HCT116 (cell line): ENCODE results near the gene IL1RAPL1.

Experiments
- CTCF ChIP-seq, 3 experiments: fragments of 200-600 bp in 1 of 3; sonication (generic) in 1 of 3; IDR thresholded peaks in 2 of 3; conservative IDR thresholded peaks in 1 of 3; 2 replicates each; pipeline ENCODE4 v1.5.1; 2012 to 2017; ENCODE audit warnings: low read depth in 2 of 3, low read length in 2 of 3, antibody characterized with exemption in 1 of 3, borderline replicate concordance in 1 of 3, control low read depth in 1 of 3, mild to moderate bottlenecking in 1 of 3, mixed read lengths in 1 of 3, mixed run types in 1 of 3, moderate library complexity in 1 of 3; ENCODE audit not compliant: insufficient read depth in 1 of 3
- EZH2phosphoT487 ChIP-seq: fragments of 200-600 bp; IDR thresholded peaks from 2 replicates; pipeline ENCODE4 v1.6.1; 2018; ENCODE audit warnings: antibody characterized with exemption, borderline replicate concordance
- POLR2A ChIP-seq: IDR thresholded peaks from 2 replicates; pipeline ENCODE4 v1.7.0; 2011; ENCODE audit warnings: borderline replicate concordance; ENCODE audit not compliant: insufficient read depth, insufficient read length; ENCODE audit errors: extremely low read depth
- TCF7L2 ChIP-seq: IDR thresholded peaks from 2 replicates; pipeline ENCODE4 v1.7.0; 2011; ENCODE audit warnings: borderline replicate concordance, inconsistent platforms; ENCODE audit not compliant: insufficient read depth, insufficient read length; ENCODE audit errors: extremely low read depth
- ZNF274 ChIP-seq: fragments of 200-500 bp; sonication (Bioruptor generic); IDR thresholded peaks from 2 replicates; pipeline ENCODE4 v1.6.1; 2014; ENCODE audit warnings: mild to moderate bottlenecking, low read depth, low read length, inconsistent platforms

- TF ChIP-seq CTCF (IDR thresholded peaks at IDR 0.05 in 2 of 3, conservative IDR thresholded peaks at IDR 0.05 in 1 of 3; ENCODE audit: borderline replicate concordance in 1 of 3, insufficient read depth in 1 of 3, low read depth in 2 of 3, low read length in 2 of 3) (no peak), EZH2phosphoT487 (no peak), TCF7L2 (no peak), POLR2A (no peak), ZNF274 (no peak)
Measured at GRCh38 chrX:29023207-29023606, 436.0 kb downstream of the IL1RAPL1 start.
